ENCODE data around the gene XRCC4. TPM values are rescaled to one million over a fixed set of nuclear protein-coding genes. Genes with fewer than 3 reads are reported as not detected.

XRCC4 gene
- total and polyA plus RNA-seq, 2 of the 8 experiments (the other 6 are each of a cell fraction or from before 2014, with no cell fraction given), result 3.0 to 8.3 TPM

DNA sequence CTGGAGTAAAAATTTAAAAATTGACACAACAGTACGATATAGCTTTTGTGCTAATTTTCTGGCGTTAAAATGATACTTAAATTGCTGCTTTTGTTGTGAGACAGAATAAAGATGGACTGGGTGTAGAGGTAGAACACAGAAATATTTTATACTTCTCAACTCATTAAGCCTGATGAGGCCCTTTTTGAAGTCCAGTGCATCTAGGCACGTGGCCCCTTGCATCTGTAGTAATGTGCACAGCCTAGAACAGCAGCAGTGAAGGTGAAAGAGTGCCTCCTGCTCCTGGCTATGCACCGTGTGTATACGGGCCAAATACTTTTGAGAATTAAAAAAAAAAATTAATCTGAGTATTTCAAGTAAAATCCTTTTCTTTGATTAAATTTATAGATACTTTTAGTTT, 115.6 kb downstream of the XRCC4 start:
- Histone ChIP-seq H2AFZ (ENCODE audit: low read length) (no peak overlapping the region), H3K79me2 (ENCODE audit: control insufficient read depth in 1 of 2, insufficient read depth in 2 of 2, low read length in 2 of 2) (no peaks in the 10 kb centered on the region), H2BK20ac (ENCODE audit: low read length) (no peak overlapping the region), H3K27ac (ENCODE audit: low read depth, low read length) (no peak overlapping the region), H3K27me3 (replicated peaks in 1 of 4; ENCODE audit: control insufficient read depth in 3 of 4, extremely low read depth in 1 of 4, insufficient read depth in 3 of 4, low read length in 3 of 4) (no peaks in the 10 kb centered on the region), H4K8ac (ENCODE audit: extremely low read depth, insufficient read depth, low read length) (no peak overlapping the region), H3K4me1 (replicated peaks in 1 of 4; ENCODE audit: control insufficient read depth in 3 of 4, insufficient read depth in 4 of 4, low read length in 3 of 4) (no peaks in the 10 kb centered on the region), H3K56ac (replicated peaks; ENCODE audit: insufficient read length, low read depth, low read length) (no peak overlapping the region), H3K14ac (ENCODE audit: insufficient read length) (no peak overlapping the region), H3K36me3 (ENCODE audit: control insufficient read depth in 2 of 4, insufficient read depth in 4 of 4, low read length in 3 of 4) (no peaks in the 10 kb centered on the region), H3K23ac (ENCODE audit: insufficient read length) (no peak overlapping the region), H4K91ac (replicated peaks; ENCODE audit: insufficient read length, low read length) (no peak overlapping the region), H2BK5ac (ENCODE audit: low read depth, low read length) (no peak overlapping the region), H3K23me2 (ENCODE audit: low read depth, low read length) (no peaks in the 10 kb centered on the region), H2BK12ac (ENCODE audit: low read depth, low read length) (no peak overlapping the region), H4K5ac (ENCODE audit: insufficient read length, low read depth, low read length) (no peak overlapping the region), H3K4me2 (ENCODE audit: insufficient read depth in 1 of 2, low read depth in 2 of 2, low read length in 2 of 2) (no peak overlapping the region), H2BK15ac (ENCODE audit: low read length) (no peak overlapping the region), H3K79me1 (ENCODE audit: low read depth, low read length) (no peaks in the 10 kb centered on the region), H3K9ac (replicated peaks in 1 of 4; ENCODE audit: extremely low read depth in 1 of 4, low read depth in 3 of 4, low read length in 3 of 4) (no peak overlapping the region), H3K9me3 (ENCODE audit: insufficient read depth in 2 of 2, low read depth in 1 of 2, low read length in 1 of 2) (no peaks in the 10 kb centered on the region), H3K4ac (replicated peaks; ENCODE audit: insufficient read length, low read depth, low read length) (no peak overlapping the region), H2AK5ac (ENCODE audit: low read depth, low read length) (no peak overlapping the region), H2BK120ac (replicated peaks; ENCODE audit: low read depth, low read length) (no peak overlapping the region), H3K4me3 (ENCODE audit: extremely low read depth in 1 of 4, insufficient read depth in 2 of 4, low read depth in 3 of 4, low read length in 4 of 4) (no peak overlapping the region), H3K18ac (ENCODE audit: extremely low read depth, low read length) (no peak overlapping the region), H4K20me1 (replicated peaks in 1 of 2; ENCODE audit: control insufficient read depth in 1 of 2, insufficient read depth in 2 of 2, low read length in 2 of 2) (no peaks in the 10 kb centered on the region)
- FAIRE-seq, result no peak
- ChIA-PET CTCF (ENCODE audit: partially characterized antibody) (no interaction called here), POLR2A (ENCODE audit: partially characterized antibody) (no interaction called here)
- 95% methylated on average over 5 of the region's 5 CpGs; no CpG with 5 or more reads in 1 of the 2 experiments for WGBS, 2 experiments (ENCODE audit: extremely low coverage in 1 of 2, insufficient coverage in 1 of 2, insufficient read length in 1 of 2, insufficient replicate concordance in 2 of 2, low coverage in 1 of 2, low lambda C conversion rate in 2 of 2, missing lambda C conversion rate in 1 of 2)
- no peak for DNase-seq (ENCODE audit: low read depth in 1 of 2, low spot score in 2 of 2)
- TF ChIP-seq NANOG (IDR thresholded peaks at IDR 0.05; ENCODE audit: insufficient read depth, low read depth, low read length, poor library complexity, severe bottlenecking) (no peak), MAFK (IDR thresholded peaks at IDR 0.05; ENCODE audit: low read depth, low read length) (no peak), SP2 (IDR thresholded peaks at IDR 0.05; ENCODE audit: low read length) (no peak), KDM4A (IDR thresholded peaks at IDR 0.05; ENCODE audit: low read depth, low read length, severe bottlenecking) (no peak), CBX8 (IDR thresholded peaks at IDR 0.05; ENCODE audit: borderline replicate concordance, low read depth, low read length) (no peak), KDM1A (IDR thresholded peaks at IDR 0.05; ENCODE audit: borderline replicate concordance, low read length) (no peak), NRF1 (IDR thresholded peaks at IDR 0.05; ENCODE audit: low read depth, low read length) (no peak), JUN (IDR thresholded peaks at IDR 0.05; ENCODE audit: low read depth, low read length) (no peak), CREB1 (IDR thresholded peaks at IDR 0.05) (no peak), CEBPB (IDR thresholded peaks at IDR 0.05; ENCODE audit: low read depth, low read length) (no peak), EP300 (IDR thresholded peaks at IDR 0.05; ENCODE audit: borderline replicate concordance in 1 of 2, low read depth in 2 of 2, low read length in 2 of 2) (no peak), TBP (IDR thresholded peaks at IDR 0.05; ENCODE audit: low read depth, low read length) (no peak)
- TF ChIP-seq, protein P1, sequence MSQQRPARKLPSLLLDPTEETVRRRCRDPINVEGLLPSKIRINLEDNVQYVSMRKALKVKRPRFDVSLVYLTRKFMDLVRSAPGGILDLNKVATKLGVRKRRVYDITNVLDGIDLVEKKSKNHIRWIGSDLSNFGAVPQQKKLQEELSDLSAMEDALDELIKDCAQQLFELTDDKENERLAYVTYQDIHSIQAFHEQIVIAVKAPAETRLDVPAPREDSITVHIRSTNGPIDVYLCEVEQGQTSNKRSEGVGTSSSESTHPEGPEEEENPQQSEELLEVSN (IDR thresholded peaks at IDR 0.05), result no peak
- TF ChIP-seq, protein P2, sequence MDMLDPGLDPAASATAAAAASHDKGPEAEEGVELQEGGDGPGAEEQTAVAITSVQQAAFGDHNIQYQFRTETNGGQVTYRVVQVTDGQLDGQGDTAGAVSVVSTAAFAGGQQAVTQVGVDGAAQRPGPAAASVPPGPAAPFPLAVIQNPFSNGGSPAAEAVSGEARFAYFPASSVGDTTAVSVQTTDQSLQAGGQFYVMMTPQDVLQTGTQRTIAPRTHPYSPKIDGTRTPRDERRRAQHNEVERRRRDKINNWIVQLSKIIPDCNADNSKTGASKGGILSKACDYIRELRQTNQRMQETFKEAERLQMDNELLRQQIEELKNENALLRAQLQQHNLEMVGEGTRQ (IDR thresholded peaks at IDR 0.05; ENCODE audit: low read length), result no peak
